ENCODE data around the gene PALLD.

DNA sequence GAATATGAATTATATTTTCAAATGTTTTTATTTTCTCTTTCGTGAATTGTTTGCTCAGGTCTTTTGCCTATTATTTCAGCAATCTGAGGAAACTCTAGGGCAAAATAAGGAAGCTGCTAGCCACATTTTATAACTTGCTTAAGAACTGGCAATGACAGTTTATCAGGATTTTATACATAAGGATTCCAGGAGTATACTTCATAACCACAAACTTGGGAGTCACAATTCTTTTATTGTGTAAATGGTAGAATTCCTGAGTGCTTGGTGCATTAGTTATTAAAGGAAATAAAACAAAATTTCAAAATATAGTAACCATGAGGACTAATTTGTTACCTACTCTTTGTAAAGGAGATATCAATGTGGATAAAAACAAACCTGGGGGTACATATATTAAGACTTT, 54.4 kb downstream of the PALLD start:
- TF ChIP-seq GATA2 (IDR thresholded peaks at IDR 0.05; ENCODE audit: low read depth, low read length) (no peak), GATA3 (IDR thresholded peaks at IDR 0.05; ENCODE audit: low read depth, low read length) (no peak)
